ENCODE measurements around the gene RASIP1. TPM values are rescaled to one million over a fixed set of nuclear protein-coding genes. Genes with fewer than 3 reads are reported as not detected.

RASIP1 gene
- total RNA-seq, 1 donor from 2014 or later, result 0.07 TPM

GRCh38 chr19:48671446-48671995, 68.9 kb downstream of the RASIP1 start:
- TF ChIP-seq, protein P1, sequence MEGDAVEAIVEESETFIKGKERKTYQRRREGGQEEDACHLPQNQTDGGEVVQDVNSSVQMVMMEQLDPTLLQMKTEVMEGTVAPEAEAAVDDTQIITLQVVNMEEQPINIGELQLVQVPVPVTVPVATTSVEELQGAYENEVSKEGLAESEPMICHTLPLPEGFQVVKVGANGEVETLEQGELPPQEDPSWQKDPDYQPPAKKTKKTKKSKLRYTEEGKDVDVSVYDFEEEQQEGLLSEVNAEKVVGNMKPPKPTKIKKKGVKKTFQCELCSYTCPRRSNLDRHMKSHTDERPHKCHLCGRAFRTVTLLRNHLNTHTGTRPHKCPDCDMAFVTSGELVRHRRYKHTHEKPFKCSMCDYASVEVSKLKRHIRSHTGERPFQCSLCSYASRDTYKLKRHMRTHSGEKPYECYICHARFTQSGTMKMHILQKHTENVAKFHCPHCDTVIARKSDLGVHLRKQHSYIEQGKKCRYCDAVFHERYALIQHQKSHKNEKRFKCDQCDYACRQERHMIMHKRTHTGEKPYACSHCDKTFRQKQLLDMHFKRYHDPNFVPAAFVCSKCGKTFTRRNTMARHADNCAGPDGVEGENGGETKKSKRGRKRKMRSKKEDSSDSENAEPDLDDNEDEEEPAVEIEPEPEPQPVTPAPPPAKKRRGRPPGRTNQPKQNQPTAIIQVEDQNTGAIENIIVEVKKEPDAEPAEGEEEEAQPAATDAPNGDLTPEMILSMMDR (IDR thresholded peaks at IDR 0.05), result no peak
- ChIA-PET POLR2A (no interaction called here), CTCF (no interaction called here)
- Mint-ChIP-seq H3K27me3 (peaks cover 1% of the 10 kb centered on the region), H3K36me3 (ENCODE audit: low read depth) (no peaks in the 10 kb centered on the region), H3K27ac (no peak overlapping the region), H3K9me3 (no peaks in the 10 kb centered on the region), H3K4me3 (no peak overlapping the region), H3K4me1 (peaks cover 7% of the 10 kb centered on the region)
- ATAC-seq (ENCODE audit: low read depth), result no peak
- DNase-seq, result no peak
- intact Hi-C loops (cut with micrococcal nuclease), result no loop called here

DNA sequence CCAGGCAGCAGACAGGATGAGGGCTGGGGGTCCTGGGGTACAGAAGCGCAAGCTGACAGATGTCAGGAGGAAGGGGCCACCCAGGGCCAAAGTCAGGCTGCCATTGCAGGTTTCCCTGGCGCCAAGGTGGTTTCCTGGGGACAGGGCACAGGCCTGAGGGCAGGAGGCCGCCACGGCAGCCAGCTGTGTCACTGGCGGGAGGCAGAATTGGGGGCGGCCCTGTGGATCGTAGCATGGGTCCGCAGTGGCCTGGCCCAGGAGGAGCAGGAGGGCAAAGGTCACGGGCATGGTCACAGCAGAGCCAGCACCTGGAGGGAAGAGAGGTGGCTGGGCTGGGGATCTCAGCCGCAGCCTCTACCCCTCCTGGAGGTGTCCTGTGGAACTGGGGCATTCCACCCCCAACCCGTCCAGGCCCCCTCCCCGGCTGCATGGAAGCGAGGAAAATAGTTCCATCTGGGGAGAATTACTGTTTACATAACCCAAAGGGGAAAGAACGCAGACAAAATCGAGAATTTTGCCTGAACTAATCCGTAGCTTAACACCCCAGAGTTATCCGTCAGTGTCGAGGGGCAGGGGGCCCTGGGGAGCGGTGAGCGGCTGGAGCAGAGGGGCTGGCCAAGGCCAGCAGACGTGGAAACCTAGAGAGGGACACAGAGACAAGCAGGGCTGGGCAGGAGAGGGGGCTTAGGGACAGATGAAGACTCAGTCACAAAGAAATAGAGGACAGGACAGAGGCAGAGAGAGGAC, 69.5 kb downstream of the RASIP1 start:
- Mint-ChIP-seq H3K4me3 (no peak overlapping the region), H3K27ac (no peak overlapping the region), H3K36me3 (ENCODE audit: low read depth) (no peaks in the 10 kb centered on the region), H3K9me3 (no peaks in the 10 kb centered on the region), H3K4me1 (peaks cover 7% of the 10 kb centered on the region), H3K27me3 (peaks cover 1% of the 10 kb centered on the region)
- intact Hi-C loops (cut with micrococcal nuclease), result no loop called here
- TF ChIP-seq, protein P1 (IDR thresholded peaks at IDR 0.05), result no peak
- POLR2A ChIA-PET, result no interaction called here
- CTCF ChIA-PET, result no interaction called here
- ATAC-seq (ENCODE audit: low read depth) (no peak), DNase-seq (no peak)

Other genes with a start within 250 kb of the RASIP1 start
- gene LMTK3, start 228.8 kb downstream of the RASIP1 start, total RNA-seq, result 0.60 and 0.66 TPM in 2 replicates
- gene SULT2B1, start 188.4 kb downstream of the RASIP1 start, total RNA-seq, result not detected in 2 replicates
- gene SPACA4, start 133.9 kb downstream of the RASIP1 start, total RNA-seq, result not detected in 2 replicates
- gene FAM83E, start 125.5 kb downstream of the RASIP1 start, total RNA-seq, result 3.5 and 5.6 TPM in 2 replicates
- gene RPL18, start 121.4 kb downstream of the RASIP1 start, total RNA-seq, result 2,427 and 2,762 TPM in 2 replicates
- 38.2 and 48.5 TPM in 2 replicates for gene SPHK2, start 121.1 kb downstream of the RASIP1 start, total RNA-seq
- 8.7 and 9.2 TPM in 2 replicates for gene DBP, start 103.2 kb downstream of the RASIP1 start, total RNA-seq
- gene CA11, start 94.4 kb downstream of the RASIP1 start, total RNA-seq, result 9.5 and 10.3 TPM in 2 replicates
- 0.54 and 0.71 TPM in 2 replicates for gene NTN5, start 67.6 kb downstream of the RASIP1 start, total RNA-seq
- not detected in 2 replicates for gene FUT2, start 44.6 kb downstream of the RASIP1 start, total RNA-seq
- 0.37 and 0.78 TPM in 2 replicates for gene MAMSTR, start 20.9 kb downstream of the RASIP1 start, total RNA-seq
- gene IZUMO1, start 6.3 kb upstream of the RASIP1 start, total RNA-seq, result not detected in 2 replicates
- gene FUT1, start 12.0 kb upstream of the RASIP1 start, total RNA-seq, result not detected in 2 replicates
- not detected in 2 replicates for gene FGF21, start 14.9 kb upstream of the RASIP1 start, total RNA-seq
- gene BCAT2, start 70.4 kb upstream of the RASIP1 start, total RNA-seq, result 44.0 and 47.8 TPM in 2 replicates
- 2.6 and 2.8 TPM in 2 replicates for gene HSD17B14, start 95.9 kb upstream of the RASIP1 start, total RNA-seq
- gene PLEKHA4, start 128.0 kb upstream of the RASIP1 start, total RNA-seq, result 5.7 and 6.4 TPM in 2 replicates
- gene PPP1R15A, start 131.8 kb upstream of the RASIP1 start, total RNA-seq, result 115 and 123 TPM in 2 replicates
- gene TULP2, start 158.1 kb upstream of the RASIP1 start, total RNA-seq, result not detected in 2 replicates
- 116 and 126 TPM in 2 replicates for gene NUCB1, start 159.7 kb upstream of the RASIP1 start, total RNA-seq
- gene DHDH, start 193.1 kb upstream of the RASIP1 start, total RNA-seq, result not detected in 2 replicates
- 111 and 129 TPM in 2 replicates for gene BAX, start 214.3 kb upstream of the RASIP1 start, total RNA-seq
- gene FTL, start 224.7 kb upstream of the RASIP1 start, total RNA-seq, result 888 and 935 TPM in 2 replicates

Data from activated B cell treated with CpG ODN at 0.5 μM for 24 hours (primary cell).